ENCODE measurements around the gene FGGY.
"Not testable (repeated sequence)": the region's sequence is repeated elsewhere in the genome, so short reads cannot be mapped to it uniquely, and the experiment has no call there.

FGGY gene

DNA sequence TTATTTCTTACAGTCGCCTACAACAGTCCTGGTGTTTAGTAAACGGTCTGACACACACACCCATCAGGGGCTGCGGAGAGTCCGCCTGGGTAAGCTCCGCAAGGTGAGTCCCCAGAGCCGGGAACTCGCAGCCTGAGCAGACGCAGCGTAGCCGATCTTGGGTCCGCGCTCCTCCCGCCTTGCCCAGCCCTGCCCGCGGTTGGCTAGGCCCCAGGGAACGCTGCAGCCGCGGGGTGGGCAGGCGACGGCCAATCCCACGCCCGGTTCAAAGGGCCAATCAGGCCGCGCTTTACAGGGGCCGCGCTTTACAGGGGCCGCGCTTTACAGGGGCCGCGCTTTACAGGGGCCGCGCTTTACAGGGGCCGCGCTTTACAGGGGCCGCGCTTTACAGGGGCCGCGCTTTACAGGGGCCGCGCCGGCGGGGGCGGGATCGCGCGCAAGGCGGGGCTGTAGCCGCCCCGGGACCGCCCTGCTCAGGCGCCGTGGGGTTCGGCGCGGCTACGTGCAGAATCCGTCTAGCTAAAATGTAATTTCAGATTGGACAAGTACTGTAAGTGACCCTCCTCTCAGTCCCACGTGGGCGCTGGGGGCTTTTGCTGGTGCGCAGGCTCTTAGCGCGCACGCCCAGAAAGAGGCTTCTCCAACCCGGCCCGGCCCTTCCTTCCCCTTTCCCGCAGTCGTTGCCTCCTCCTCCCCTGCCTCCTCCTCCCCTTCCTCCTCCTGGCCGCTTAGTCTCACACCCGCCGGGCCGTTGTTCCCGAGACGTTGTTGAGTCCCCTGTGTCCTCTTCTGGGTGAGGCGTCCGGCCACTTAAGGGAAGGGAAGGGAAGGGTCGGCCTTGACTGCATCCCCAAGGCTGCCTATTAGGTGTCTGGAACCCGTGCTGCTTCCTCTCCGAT lies at the start of gene FGGY:
Gene FGGY, plus strand, starts transcription at position 737 of the 899 bp plus-strand sequence. CDS start 24,456 bp downstream, outside the sequence.
- peak; percentile 88 for DNase-seq

DNA sequence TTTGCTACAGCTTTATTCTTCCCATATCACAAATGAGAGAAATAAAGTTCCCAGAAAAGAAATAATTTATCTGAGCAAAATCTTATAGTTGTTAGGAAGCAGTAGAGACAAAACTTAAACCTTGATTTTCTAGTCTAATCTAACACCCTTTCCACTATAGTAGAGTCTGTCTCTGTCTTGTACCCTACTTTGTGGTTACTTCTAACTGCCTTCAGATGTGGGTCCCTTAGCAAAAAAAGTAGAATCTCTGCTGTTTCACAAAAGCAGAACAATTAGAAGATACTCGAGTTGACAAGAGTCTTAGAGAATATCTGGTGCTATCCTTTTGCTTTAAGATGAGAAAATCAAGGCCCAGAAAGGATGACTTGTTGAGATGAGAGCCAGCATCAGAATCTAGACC lies 48.1 kb upstream of the FGGY start:
- no peak for DNase-seq

DNA sequence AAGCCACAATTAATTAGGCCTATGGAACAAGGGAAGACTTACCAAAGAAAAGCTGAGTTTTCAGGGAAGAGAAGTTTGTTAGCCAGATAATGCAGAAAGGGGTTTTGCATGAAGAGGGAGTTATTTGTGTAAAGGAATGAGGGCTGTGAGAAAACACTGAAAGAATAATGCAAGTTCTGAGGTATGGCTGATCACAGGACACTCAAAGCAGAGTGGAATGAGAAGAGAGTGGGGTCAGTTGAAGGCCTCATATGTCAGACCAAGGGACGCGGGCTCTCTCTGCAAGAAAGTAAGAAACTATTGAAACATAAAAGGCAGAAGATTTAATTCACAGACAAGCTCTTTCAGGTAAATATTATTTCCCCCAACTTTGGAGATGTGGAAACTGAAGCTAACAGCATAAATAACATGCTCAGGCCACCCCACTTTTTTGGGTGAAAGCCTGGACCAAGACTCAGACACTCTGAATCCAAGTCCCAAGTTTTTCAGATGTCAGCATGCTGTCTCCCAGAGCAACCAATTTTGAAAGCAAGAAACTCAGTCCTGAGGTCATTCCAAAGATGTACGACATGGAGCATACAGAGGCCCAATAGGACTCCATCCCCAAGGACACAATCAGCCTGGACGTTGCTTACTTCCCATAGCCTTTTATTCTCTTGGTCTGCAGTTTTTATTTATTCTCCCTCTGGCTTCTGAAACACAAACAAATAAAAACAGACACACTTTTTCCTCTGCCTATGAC lies 47.3 kb upstream of the FGGY start:
- DNase-seq, result no peak

DNA sequence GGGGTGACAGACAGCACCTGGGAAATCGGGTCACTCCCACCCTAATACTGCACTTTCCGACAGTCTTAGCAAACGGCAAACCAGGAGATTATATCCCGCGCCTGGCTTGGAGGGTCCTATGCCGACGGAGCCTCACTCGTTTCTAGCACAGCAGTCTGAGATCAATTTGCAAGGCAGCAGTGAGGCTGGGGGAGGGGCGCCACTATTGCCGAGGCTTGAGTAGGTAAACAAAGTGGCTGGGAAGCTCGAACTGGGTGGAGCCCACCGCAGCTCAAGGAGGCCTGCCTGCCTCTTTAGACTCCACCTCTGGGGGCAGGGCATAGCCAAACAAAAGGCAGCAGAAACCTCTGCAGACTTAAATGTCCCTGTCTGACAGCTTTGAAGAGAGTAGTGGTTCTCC lies 45.8 kb upstream of the FGGY start:
- DNase-seq, result not testable (repeated sequence)

- not testable (repeated sequence) for DNase-seq
These were observed 40.5 kb upstream of the FGGY start for GRCh38 chr1:59256429-59256828.

DNA sequence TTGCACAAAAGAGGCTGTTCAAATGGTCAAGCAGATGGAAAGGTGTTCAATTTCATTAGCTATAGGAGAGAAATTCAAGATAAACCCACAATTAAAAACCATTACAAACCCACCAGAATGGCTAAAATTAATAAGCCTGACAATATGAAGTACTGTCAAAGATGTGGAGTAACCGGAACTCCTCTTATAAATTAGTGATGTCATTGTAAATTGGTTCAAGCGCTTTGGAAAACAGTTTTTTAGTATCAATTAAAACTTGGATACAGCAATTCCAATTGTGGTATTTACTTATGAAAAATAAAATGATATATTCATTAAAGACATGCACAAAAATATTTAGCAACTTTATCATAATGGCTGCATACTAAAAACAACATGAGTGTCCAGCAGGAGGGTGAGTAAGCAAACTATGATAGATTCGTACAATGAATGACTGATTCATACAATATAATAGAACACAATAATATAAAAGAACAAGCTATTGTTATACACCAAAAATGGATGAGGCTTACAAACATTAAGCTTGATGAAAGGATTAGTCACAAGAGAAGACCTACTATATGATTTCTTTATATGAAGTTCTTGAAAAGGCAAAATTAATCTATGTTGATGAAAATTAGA lies 38.4 kb upstream of the FGGY start:
- DNase-seq, result no peak

GRCh38 chr1:59261537-59261936 lies 35.4 kb upstream of the FGGY start:
- no peak for DNase-seq

DNA sequence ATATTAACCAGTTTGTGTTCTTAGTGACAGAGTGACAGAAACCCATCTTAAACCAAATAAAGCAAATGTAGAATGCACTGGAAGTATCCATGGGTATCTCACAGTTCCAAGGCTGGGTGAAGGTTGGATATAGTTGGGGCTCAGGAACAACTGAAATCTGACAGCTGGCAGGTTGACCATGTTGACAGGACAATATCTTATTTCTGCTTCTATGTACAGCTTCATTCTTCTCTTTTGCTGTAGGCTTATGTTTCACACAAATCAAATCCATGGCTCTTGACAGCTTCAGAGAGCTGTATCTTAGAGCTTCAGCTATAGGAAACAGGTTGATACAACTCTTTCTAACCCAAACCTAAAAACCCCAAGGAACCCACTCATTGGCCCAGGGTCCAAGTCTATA lies 34.3 kb upstream of the FGGY start:
- DNase-seq, result no peak

DNA sequence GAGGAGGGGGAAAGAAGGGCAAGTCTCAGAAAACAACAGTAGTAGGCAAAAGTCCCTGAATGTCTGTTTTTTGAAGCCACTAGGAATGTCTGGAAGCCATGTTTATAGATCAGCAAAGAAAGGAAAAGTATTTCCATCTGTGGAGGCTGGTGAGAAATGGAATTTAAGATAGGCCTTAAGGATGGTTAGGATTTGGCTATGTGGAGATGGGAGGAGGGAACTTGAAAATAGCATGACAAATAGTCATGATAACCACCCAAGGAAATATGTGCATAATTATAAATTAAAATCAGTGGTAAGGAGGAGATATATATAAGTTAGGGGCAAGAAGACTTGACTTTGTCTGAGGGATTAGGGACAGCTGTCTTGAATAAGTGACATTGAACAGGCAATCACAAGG lies 33.8 kb upstream of the FGGY start:
- no peak for DNase-seq

DNA sequence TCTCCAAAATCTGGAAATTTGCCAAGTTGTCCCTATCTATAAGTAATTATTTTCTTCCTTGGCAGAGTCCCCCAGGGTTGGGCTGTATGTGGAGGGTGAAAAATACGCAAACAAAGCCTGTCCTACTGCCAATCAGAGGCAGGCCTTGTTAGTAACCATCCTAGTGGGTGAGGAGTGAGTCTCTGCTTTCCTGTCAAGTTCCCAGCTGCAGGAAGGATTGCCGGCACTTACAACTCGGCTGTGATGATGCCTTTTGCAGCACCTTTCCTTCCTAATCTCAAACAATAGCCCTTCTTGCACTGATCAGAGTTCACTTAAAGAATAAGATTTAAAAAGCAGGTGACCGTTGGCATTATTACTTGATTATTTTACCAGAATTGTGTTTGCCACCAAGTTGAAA lies 31.3 kb upstream of the FGGY start:
- no peak for DNase-seq

DNA sequence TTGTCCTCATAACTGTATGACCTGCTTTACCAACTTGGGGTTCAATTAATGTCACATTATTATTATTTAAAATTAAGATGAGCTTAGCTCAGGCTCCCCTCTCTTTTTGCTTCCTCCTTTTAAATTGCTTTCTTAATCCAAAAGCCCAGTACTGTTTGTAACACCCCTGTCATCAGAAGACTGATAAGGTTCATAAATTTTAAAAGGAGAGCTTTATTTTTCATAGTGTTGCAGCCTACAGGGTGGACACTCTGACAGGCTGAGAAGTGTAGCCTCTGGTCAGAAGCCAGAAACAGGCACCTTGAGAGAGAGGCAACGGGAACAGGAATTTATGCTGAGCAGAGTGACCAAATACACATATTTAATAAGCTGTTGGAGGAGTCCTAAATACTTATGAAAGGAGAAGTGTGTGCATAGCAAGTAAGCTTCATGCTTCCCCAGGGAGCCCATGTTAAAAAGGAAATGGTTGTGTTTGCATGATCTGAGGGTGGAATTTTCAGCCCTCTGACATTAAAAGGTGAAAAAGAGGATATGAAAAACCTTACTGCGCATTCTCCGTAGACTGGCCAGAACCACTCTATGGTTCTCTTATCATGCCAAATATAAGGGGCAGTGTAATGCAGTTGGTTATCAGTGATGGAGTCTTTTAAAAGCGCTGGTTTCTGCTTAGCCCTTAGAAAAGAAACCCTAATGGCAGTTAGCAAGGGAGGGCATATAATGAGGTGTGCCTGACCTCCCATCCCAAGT lies 30.5 kb upstream of the FGGY start:
- DNase-seq, result no peak

DNA sequence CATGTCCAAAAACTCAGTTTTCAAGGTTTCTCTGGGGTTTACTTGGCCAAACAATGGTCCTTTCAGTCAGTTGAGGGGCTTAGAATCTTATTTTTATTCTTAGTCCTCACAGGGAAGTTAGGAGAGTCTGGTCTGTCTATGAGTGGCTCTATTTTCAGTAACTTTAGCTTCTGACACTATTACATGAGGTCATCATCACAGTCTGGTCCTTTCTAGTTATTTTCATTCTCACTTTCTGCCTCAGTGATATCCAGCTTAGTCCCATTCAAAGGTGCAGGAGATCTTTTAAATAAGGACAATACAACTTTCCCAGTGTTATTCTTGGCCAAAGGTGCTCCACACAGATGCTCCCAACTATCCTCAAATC lies 30.0 kb upstream of the FGGY start:
- DNase-seq, result no peak

DNA sequence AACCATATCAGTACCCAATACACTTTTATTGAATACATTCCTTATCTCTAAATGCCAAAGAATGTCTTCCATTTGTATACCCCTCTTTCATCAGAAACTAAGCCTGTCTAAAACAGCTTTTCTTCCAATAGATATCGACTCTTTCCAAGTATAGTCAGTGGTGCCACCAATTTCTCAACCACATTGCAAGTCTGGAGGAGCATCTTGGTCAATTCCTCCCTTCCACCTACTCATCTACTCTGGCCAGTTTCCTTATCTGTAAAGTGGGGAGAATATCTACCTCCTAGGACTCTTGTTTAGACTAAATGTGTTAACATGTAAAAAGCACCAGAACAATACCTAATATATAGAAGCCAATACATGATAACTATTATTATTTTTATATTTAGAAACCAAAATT lies 28.5 kb upstream of the FGGY start:
- DNase-seq, result no peak

- DNase-seq, result no peak
These were observed 25.2 kb upstream of the FGGY start for GRCh38 chr1:59271561-59272260.

DNA sequence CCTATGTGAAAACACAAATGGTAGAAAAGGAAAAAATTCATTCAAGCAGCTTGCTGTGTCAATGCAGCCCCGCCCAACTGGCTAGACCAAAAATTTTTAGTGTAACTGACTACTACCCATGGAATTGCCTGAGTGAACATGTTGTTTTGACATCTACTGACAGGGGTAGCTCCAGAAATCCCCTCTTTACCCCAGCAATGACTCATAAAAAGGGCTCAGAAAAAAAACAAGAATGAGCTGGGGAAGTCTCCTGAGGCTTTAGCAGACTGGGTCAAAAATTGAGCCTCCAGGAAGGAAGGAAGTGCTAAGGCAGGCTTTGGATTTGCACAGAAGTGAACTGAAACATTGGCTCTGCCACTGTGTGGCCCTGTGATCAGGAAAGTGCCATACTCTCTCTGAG lies 24.4 kb upstream of the FGGY start:
- DNase-seq, result no peak

DNA sequence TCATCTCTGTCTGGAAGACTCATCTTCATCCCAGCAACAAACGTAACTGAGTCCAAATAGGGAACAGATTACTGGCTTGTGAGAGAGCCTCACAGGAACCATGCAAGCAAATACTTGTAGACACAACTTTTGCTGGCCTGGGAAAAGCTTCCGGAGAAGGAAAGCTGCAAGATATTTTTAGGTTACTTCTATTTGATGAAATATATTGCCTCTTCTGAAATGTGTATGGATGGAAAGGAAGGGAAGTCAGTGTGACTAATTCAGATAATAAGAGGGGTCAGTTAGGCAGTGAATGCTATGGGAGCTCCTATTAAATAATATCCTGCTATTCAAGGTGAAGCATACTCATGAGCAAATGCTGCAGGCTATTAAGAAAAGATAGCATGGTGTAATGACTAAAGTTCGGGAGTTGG lies 20.4 kb upstream of the FGGY start:
- no peak for DNase-seq

- DNase-seq, result no peak
These were observed 18.0 kb upstream of the FGGY start for GRCh38 chr1:59278780-59279354.

- DNase-seq, result no peak
These were observed 17.2 kb upstream of the FGGY start for GRCh38 chr1:59279645-59280044.

DNA sequence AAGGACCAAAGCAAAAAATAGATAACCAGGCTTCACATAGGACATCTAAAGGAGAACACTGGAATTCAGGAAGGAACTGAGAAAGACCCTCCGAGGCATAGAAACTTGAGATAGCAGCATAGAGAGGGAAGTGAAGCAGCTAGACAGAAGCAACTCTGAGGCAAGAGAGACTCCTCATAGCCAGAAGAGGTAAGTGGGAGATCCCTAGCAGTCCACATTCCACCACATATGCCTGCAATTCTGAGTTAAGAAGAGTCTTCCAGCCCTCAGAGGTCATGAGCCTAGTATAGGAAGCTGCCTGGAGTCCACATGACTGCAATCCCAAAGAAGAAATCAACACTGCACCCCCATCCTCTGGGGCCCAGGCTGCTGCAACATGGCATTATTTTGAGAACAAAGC lies 13.9 kb upstream of the FGGY start:
- DNase-seq, result no peak

DNA sequence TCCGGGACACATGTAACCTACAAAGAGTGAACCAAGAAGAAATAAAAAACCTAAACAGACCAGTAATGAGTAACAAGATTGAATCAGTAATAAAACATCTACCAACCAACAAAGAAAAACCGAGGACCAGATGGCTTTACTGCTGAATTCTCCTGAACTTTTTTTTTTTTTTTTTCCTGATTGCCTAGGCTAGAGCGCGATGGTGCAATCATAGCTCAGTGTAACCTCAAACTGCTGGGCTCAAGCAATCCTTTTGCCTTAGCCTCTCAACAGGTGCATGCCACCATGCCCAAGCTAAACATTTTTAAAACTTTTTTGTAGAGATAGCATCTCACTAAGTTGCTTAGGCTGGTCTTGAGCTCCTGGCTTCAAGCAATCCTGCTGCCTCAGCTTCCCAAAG lies 11.2 kb upstream of the FGGY start:
- DNase-seq, result no peak

- DNase-seq, result no peak
These were observed 8.8 kb upstream of the FGGY start for GRCh38 chr1:59288046-59288445.

DNA sequence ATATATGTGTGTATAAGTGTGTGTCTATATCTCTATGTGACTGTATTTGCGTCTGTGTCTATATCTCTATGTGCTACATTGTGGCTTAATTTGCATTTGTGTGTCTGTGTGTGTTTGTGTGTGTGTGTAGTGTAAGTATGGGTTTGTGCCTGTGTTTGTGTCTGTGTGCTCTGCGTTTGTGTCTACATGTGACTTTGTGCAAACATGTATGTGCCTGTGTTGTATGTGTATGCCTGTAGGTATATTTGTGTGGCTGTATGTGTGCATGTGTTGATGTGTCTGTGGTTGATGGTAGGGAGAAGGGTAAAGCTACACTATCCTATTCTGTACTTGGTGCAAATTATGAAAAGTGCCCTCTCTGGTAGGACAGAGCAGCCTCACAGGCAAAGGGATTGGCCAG lies 7.3 kb upstream of the FGGY start:
- no peak for DNase-seq

Measured in CD4-positive, alpha-beta T cell treated with Interleukin-6 for 4 hours (primary cell).